GM18867 (cell line): Measurements from ENCODE around the gene RPL36.
A peak's percentile ranks its signal among the peaks of the same experiment; 100 is the strongest.
"Not testable (repeated sequence)": the region's sequence is repeated elsewhere in the genome, so short reads cannot be mapped to it uniquely, and the experiment has no call there.

ENCODE experiments used
- ATAC-seq: cut with Tn5 transposase; IDR thresholded peaks from one replicate; pipeline ENCODE4 v1.9.1; 2021; ENCODE audit warnings: mild to moderate bottlenecking, moderate library complexity; ENCODE audit not compliant: unreplicated experiment

Gene RPL36

DNA sequence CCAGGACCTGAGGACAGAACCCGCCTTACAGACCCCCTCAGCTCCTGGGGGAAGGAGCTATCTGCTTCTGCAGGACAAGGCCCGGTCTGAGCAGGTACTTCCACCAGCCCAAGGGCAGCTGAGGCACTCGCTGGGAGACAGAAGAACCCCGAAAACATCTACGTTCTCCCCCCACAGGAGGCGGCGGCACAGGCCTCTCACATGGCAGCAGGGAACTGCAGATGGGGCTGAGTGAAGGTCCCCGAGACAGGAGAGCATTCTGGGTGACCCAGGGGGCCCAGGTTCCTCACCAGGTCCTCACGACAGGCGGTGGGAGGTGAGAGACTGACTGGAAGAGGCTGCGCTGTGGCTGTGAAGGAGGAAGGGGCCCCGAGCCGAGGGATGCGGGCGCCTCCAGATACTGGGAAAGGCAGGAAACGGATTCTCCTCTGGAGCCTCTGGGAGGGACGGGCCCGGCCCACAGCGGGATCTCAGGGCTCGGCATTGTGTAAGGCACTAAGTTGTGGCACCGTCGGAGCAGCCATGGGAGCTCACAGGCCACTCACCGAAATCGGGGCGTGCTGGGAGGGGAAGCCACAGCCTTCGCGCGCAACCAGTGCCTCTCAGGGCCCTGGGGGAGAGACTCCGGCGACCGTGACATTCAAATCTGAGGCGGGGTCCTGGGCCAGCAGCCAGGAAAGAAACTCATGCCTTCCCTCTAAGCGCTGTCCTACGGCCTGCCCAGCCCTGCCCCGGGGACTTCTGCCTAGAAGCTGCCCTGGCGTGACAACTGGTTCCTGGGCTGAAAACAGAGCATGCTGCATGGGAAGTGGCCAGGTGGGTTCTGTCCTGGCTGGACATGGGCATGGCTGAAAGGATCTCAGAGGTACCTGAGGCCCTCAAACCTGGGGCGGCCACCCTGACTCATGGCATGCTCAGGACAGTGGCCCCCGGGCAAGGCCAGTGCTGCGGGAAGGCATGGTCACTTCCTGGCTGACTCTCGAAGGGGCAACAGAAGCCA lies 14.0 kb downstream of the RPL36 start:
- no peak for ATAC-seq

DNA sequence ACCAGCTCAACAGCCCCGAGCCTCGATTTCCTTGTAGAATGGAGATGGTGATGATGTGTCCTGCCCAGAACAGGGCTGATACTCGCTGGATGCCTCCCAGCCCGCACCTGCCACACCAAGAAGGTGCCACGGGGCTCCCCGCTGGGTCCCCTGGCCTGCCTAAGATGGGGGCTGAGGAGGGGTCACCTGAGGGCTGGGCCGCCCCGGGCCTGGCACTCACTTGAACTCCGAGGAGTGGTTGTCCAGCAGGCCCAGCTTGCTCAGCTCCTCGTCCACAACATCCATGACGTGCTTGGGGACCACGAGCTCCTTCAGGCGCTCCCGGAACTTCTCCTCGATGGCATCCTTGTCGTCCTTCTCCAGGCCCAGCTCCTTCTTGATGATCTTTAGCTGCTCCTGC lies 15.5 kb downstream of the RPL36 start:
- ATAC-seq: no peak

DNA sequence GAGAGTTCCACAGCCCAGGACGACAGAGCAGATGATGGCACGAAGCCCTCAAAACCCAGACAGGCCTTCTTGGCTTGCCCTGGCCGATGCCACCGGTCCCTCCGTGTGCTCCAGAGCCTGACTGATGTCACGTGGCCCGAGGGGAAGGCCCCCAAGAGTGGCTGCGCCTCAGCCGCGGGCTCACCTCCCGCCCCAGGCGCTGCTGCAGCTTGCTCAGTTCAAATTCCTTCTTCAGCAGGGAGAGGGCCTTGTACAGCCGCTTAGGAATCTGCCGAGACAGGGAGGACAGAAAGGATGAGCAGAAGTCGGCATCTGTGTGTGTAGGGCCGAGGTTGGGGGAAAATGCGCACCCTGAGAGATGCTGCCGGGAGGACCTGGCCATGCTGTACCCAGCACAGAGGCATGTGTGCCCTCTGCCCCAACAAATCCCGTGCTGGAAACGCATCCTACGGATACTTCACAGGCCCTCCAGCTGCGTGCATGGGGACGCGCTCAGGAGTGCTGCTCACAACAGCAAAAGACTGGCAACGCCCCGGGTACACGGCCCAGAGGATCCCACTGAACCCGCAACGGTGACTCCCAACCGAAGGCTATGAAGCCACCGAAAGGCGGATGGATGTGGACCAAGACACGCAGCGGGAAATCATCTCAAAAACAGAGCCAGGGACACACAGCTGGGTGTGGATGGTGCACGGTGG lies 16.9 kb downstream of the RPL36 start:
- ATAC-seq: no peak

DNA sequence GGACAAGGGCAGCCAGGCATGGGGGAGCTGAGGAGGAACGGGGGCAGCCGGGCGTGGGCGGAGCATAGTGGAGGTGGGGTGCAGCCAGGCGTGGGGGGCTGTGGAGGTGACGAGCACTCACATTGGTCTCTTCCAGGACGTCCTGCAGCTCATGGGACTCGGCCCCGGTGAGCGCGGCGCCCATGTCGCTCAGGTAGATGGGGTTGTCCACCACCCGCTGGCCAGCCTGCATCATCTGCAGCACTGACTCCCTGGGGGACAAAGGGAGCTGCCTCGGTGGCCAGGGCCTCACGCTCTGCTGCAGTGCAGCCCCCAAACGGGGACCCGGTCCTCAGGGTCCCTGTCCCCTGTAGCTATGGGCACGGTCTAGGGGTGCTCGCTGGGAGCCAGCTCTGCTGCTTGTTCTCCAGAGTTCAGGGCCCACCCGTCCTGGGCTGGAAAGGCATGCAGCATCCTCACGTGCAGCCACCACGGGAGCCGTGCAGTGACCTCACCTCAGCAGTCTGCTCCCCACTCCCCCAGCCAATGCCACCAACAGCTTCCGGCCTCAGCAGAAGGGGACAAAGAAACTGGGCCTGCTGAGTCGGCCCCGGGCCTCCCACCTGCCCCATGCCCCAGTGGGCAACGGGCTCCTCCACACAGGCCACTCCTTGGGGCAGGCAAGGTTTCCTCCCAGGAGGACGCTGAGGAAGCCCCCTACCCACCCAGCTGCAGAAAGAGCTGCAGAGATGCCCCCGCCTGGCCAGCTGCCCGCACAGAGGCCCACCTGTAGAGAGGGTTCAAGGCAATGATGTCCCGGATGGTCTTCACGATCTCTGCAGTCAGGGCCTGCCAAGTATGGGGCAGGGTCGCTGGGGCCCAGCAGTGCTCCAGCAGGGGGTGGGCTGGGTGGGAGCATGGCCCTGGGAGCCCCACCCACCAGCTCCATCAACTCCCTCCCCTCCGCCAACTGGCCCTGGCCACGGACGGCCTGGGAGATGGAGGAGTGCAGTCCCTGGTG lies 17.8 kb downstream of the RPL36 start:
- no peak for ATAC-seq

DNA sequence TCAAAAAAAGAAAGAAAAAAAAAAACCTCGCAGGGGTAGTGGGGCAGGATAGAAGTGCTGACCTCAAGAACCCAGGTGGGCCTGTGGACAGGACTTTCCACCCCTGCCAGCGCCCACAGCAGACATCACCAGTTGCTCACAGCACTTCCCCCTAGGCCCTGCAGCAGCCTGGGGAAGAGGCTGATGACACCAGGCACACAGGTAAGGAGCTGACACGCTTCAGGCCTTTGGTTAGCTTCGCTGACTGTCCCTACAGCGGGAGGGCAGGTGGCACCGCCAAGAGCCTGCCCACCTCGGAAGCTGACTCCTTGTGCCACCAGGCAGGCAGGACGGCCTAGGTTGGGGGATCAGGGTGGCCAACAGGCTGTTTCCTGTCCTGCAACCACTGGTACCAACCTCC lies 20.9 kb downstream of the RPL36 start:
- no peak for ATAC-seq

DNA sequence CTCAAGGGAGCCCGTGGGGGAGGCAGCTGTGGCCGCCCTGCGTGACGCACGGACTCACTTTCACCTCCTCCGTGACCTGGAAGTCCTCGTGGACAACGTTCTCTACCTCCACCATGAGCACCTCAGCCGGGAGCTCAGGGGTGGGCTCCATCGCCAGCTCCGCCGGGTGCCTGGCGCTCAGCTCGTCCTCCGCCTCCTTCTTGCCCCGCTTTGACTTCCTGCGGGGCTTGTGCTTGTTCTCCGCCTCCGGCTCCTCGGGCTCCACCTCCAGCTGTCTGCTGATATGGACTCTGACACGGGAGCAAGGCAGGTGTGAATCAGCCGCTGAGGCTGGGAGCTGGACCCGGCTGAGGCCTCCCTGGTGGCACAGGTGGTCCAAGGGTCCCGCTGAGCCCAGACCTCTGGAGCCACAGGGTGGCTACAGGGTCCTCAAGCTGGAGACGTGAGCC lies 21.6 kb downstream of the RPL36 start:
- ATAC-seq: no peak

DNA sequence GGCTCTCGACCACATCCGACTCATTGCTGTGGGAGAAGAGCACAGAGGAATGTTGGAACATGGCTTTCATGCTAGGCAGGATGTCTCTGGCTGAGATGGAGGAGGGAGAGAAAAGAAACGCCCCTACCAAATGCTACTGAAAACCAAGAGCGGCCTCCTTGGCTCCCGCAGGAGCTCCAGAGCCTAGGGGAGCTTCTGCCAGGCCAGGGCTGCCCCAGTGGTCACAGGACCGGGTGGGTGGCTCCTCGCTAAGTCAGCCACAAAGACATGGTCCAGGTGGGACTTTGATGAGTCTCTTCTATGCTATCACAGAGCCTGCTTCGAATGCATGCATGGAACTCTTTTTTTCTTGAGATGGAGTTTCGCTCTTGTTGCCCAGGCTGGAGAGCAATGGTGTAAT lies 23.1 kb downstream of the RPL36 start:
- ATAC-seq: no peak

DNA sequence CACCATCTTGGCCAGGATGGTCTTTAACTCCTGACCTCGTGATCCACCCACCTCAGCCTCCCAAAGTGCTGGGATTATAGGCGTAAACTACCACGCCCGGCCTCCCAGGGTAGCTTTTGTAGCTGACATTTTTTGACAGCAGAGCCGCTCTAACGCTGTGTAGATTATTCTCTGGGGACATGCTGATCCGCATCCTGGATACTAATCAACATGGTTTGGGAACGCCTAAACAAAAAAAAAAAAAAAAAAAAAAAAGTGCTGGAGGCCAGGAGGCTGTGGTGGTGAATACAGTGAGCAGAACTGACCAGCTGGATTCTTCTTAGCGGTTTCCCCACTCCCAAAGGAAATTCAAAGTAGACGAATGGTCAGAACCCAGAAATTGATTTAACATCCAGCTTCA lies 24.7 kb downstream of the RPL36 start:
- ATAC-seq: no peak

DNA sequence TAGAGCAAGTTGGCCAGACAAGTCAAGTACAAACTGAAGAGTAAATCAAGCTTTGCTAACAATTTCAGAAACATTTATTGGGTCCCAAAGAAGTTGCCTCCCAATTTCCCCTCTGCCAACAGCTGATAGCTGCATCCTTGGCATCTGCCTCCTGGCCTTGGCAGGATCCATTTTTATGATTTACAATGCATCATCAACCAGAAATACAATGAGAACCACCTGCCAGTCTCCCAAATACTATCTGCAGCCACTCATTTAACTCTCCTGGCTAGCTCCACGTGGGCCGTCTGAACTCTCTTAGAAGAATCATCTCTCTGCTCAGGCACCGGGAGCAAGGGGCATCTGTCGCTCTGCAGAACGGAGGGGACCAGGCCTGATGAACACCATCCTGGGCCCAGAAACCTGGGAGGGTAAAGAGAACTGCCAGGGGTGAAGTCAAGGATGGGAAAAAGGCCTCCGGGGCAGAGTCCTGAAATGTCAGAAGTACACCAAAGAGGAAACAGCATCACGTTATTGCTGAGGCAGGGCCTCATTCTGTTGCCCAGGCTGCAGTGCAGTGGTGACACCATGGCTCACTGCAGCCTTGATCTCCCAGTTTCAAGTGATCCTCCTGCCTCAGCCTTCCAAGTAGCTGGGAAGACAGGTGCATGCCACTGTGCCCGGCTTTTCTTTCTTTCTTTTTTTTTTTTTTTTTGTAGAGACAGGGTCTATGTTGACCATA lies 27.3 kb downstream of the RPL36 start:
- no peak for ATAC-seq

DNA sequence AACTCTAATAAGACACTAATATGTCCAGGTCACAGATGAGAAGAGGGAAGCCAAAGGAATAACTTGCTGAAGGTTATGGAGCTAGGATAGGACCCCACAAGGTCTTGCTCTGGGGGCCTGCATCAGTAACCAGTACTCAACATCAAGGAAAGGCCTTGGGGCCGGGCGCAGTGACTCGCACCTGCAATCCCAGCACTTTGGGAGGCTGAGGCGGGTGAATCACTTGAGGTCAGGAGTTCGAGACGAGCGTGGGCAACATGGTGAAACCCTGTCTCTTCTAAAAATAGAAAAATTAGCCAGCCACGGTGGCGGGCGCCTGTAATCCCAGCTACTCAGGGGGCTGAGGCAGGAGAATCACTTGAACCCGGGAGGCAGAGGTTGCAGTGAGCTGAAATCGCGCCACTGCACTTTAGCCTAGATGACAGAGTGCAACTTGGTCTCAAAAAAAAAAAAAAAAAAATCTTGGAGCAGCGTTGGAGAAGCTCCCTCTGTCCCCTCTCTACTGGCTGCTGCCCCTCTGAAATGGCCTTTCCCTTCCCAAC lies 28.0 kb downstream of the RPL36 start:
- ATAC-seq: no peak

DNA sequence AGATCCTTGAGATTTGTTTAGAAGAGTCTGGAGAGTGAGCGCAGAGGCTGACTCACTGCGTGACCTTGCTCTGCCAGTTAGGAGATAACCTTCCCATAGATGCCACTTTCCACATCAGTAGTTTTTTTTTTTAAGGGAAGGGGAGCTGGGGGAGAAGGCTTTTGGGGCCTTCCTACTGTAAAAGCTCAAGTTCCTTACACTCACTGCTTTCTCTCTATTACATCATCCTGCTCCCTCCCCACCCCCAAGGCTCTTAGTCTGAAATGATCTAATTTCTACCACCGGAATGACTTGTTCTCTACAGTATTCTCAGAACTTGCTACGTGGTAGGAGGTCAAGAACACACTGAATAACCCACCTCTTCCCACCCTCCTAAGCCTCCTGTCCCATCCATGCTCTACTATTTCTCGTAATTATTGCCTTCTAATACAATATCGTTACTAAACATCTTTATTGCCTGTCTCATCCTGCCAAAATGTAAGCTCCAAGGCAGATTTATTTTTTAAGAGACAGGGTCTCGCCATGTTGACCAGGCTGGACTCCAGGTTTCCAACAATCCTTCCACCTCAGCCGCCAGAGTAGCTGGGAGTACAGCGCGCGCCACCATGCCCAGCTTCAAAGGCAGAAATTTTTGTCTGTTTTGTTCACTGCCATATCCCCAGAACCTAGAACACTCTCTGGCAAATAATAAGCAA lies 28.6 kb downstream of the RPL36 start:
- no peak for ATAC-seq

DNA sequence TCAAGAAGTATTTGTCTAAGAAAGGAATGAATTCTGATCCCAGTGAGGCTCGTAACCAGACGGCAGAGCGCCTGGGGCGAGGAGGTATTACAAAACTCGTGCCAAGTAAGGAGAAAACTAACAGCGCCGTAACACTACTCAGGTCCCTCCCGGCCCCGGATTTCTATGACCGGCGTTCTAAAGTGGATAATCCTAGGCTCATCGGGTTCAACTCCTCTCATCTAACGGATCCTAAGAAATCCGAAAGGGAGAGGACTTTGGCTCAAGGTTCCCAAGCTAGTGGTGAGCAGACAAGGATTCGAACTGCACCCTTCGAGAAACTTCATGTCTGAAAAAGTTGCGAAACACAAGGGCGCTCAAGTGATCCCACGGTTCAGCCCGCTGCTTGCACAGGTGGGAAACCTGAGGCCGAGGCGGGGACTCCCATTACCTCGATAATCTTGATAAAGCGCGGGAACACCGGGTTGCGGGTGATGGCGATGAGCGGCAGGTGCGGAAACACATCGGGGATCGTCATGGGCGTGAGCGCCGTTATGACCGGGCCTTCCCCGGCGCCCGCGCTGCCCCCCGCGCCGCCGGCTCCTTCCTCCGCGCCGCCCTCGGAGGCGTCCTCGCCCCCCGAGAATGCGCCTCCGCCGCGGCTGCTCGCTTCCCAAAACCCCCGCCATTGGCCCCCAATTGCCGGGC lies 29.3 kb downstream of the RPL36 start:
- ATAC-seq: no peak

DNA sequence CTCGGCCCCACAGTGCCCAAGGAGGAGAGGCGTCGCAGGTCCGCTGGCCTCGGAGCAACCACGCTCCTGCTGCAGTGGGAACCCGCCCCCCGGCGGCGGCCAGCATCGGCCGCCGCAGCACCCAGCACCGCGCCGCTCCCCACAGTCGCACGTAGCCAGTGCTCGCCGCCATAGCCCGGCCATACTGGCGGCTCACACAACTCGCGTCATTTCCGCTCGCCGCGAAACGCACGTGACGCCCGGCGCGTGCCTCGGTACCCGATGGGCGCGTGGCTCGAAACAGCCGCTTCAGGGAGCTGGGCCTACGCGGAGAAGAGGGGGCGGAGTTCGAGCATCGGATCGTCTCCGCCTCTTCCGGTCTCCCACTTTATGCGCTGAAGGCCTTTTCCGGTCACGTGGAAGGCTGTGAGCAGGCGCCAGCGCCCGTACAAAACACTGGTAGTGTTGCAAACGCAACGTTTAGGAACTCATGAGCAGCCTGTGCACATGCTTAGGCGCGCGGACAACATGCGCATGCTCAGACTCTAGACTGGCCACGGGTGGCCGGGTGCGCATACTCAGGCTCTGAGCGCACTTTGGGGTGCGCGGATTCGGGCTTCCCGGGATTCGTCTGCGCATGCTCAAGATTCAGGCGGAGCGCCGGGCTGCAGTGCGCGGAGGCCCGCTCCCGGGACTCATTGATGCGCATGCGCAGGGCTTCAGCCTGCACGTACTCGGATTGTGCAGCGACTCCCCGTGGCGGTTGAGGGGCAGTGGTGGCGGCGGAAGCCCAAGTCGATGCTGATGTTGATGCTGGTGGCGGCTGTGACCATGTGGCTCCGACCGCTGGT lies 30.1 kb downstream of the RPL36 start, which contains the start of the genes CATSPERD and LONP1:
CATSPERD (plus strand) TSS at position 677 of the 830 bp plus-strand sequence; CDS start at position 778, 101 bp downstream.
LONP1 (minus strand) TSS at position 186 of the 830 bp plus-strand sequence; CDS start at position 172, 14 bp downstream.
- peak; percentile 80 for ATAC-seq

DNA sequence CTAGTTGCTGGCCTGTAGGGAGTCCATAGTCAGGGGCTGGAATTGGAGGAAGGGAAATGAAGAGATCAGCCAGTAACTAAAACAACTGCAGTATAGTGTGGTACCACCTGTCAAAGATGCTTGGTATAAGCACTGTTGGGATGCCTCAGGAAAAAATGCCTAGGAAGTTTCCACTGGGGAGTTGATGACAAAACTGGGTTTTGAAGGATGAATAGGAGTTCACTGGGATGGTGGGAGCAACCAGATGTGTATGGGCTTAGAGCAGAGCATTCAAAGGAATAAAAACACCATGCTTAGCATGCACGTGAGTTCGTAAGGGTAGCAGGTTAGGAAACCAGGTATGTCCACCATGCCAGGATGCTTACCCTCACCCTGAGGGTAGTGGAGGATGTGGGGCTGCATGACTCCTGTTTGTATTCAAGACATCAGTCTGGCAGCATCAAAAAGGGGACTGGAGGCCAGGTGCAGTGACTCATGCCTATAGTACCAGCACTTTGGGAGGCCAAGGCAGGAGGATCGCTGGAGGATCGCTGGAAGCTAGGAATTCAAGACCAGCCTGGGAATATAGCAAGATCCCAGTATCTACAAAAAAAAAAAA lies 37.5 kb downstream of the RPL36 start:
- ATAC-seq: no peak

DNA sequence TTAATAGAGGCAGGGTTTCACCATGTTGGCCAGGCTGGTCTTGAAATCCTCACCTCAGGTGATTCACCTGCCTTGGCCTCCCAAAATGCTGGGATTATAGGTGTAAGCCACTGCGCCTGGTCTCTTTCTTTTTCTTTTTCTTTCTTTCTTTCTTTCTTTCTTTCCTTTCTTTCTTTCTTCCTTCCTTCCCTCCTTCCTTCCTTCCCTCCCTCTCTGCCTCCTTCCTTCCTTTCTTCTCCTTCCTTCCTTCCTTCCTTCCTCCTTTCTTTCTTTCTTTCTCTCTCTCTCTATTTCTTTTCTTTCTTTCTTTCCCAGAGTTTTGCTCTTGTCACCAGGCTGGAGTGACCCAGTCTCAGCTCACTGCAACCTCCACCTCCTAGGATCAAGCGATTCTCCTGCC lies 43.1 kb downstream of the RPL36 start:
- ATAC-seq: not testable (repeated sequence)

DNA sequence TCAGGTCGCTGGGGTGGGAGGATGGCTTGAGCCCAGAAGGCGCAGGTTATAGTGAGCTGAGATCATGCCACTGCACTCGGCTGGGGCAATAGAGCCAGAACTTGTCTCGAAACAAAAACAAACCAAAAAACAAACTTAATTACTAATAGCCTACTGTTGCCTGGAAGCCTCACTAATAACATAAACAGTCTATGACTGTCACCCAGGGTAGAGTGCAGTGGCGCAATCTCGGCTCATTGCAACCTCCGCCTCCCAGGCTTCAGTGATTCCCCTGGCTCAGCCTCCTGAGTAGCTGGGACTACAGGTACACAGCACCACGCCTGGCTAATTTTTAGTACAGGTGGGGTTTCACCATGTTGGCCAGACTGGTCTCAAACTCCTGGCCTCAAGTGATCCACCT lies 48.3 kb downstream of the RPL36 start:
- no peak for ATAC-seq
